Activated T-cell treated with anti-CD3 and anti-CD28 coated beads, Interleukin-2, amount 50 U/mL, for 24 hours (primary cell): ENCODE measurements around the gene EFS.
A peak's percentile ranks its signal among the peaks of the same experiment; 100 is the strongest.

ENCODE experiments used
- DNase-seq: peaks from one replicate; pipeline ENCODE4 v3.0.0-alpha.2; 2020
- H3K27ac Mint-ChIP-seq: 2 replicates; pipeline ENCODE4 v1.8.0; 2020; ENCODE audit warnings: mild to moderate bottlenecking, mixed read lengths
- H3K27me3 Mint-ChIP-seq: 2 replicates; pipeline ENCODE4 v1.8.0; 2020; ENCODE audit warnings: mixed read lengths
- H3K36me3 Mint-ChIP-seq: 2 replicates; pipeline ENCODE4 v1.8.0; 2020; ENCODE audit warnings: low read depth, mixed read lengths
- H3K4me1 Mint-ChIP-seq: 2 replicates; pipeline ENCODE4 v1.8.0; 2020; ENCODE audit warnings: low read depth, mixed read lengths
- H3K4me3 Mint-ChIP-seq: 2 replicates; pipeline ENCODE4 v1.8.0; 2020; ENCODE audit warnings: mild to moderate bottlenecking, moderate library complexity, mixed read lengths
- H3K9me3 Mint-ChIP-seq: 2 replicates; pipeline ENCODE4 v1.8.0; 2020; ENCODE audit warnings: mixed read lengths

Gene EFS

DNA sequence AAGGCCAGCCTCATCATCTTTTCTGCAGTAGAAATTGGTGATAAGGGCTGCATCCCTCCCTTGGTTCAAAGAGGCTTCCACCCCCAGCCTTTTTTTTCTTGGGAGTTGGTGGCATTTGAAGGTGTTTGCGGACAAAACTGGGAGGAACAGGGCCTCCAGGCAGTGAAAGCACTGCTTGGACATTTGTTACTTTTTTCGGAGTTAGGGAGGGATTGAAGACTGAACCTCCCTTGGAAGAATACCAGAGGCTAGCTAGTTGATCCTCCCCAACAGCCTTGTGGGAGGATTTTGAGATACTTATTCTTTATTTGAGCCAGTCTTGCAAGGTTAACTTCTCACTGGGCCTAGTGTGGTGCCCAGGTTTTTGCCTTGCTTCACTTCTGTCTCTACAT is 40.5 kb downstream of the EFS start:
- H3K9me3 Mint-ChIP-seq = no peaks in the 10 kb centered on the region
- H3K27ac Mint-ChIP-seq = peak overlapping the region; percentile 96
- no peaks in the 10 kb centered on the region for H3K27me3 Mint-ChIP-seq
- peaks cover 37% of the 10 kb centered on the region for H3K4me1 Mint-ChIP-seq
- peaks cover 61% of the 10 kb centered on the region for H3K36me3 Mint-ChIP-seq
- no peak overlapping the region for H3K4me3 Mint-ChIP-seq
- DNase-seq = no peak

DNA sequence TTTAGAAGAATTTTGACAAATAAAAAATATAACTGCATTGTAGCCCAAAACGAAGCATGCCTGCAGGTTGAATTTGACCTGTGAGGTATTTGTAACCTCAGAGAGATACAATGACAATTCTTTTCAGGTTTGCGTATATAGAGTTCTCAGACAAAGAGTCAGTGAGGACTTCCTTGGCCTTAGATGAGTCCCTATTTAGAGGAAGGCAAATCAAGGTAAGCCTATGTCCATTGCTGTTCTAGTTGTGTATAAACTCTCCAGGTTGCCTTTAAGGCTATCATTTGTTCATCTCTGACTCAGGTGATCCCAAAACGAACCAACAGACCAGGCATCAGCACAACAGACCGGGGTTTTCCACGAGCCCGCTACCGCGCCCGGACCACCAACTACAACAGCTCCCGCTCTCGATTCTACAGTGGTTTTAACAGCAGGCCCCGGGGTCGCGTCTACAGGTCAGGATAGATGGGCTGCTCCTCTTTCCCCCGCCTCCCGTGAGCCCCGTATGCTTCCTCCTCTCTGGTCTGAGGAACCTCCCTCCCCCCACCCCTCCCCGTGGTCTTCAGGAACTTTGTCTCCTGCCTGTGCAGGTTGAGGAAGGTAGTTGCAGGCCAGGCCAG is 41.0 kb downstream of the EFS start:
- Mint-ChIP-seq H3K36me3 (peaks cover 61% of the 10 kb centered on the region), H3K4me3 (peak overlapping the region; percentile 94), H3K27me3 (no peaks in the 10 kb centered on the region), H3K4me1 (peaks cover 37% of the 10 kb centered on the region), H3K9me3 (no peaks in the 10 kb centered on the region), H3K27ac (peak overlapping the region; percentile 96)
- no peak for DNase-seq

DNA sequence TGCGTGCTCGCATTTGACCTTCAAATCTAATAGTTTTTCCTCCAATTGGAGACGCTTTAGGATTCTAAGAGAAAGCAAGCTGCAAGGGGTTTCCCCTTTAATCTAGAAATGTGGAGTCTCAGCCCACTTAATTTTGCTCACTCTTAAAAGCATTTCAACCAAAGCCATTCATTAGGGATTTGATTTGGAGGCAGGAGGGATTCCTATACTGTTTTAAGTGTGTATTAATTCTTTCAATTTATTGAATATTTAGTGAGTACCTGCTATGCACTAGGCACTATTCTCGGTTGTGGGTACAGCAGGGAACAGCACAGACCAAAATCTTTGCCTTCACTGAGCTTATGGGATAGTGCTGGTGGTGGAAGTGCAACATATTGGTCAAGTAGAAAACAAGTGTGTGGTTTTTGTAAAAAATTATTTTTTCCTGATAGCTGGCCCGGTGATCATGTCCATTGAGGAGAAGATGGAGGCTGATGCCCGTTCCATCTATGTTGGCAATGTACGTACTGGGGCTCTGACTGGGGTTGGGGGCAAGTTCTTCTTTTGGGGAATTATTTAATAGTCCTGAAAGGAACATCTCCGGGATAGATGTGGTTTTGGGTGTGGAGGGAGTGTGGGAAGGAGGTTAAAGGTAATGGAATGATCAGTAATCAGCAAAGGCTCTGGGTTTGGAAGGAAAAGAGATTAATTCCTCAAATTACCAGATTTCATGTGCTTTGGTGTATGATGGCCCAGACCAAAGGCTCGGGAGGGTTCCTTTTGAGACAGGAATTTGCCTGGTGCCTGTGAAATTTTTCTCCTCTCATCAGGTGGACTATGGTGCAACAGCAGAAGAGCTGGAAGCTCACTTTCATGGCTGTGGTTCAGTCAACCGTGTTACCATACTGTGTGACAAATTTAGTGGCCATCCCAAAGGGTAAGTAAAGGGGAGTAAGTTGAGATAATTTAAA is 42.1 kb downstream of the EFS start:
- H3K27ac Mint-ChIP-seq = peak overlapping the region; percentile 96
- DNase-seq = no peak
- peak overlapping the region; percentile 94 for H3K4me3 Mint-ChIP-seq
- peaks cover 33% of the 10 kb centered on the region for H3K4me1 Mint-ChIP-seq
- peaks cover 61% of the 10 kb centered on the region for H3K36me3 Mint-ChIP-seq
- H3K27me3 Mint-ChIP-seq = no peaks in the 10 kb centered on the region
- H3K9me3 Mint-ChIP-seq = no peaks in the 10 kb centered on the region

DNA sequence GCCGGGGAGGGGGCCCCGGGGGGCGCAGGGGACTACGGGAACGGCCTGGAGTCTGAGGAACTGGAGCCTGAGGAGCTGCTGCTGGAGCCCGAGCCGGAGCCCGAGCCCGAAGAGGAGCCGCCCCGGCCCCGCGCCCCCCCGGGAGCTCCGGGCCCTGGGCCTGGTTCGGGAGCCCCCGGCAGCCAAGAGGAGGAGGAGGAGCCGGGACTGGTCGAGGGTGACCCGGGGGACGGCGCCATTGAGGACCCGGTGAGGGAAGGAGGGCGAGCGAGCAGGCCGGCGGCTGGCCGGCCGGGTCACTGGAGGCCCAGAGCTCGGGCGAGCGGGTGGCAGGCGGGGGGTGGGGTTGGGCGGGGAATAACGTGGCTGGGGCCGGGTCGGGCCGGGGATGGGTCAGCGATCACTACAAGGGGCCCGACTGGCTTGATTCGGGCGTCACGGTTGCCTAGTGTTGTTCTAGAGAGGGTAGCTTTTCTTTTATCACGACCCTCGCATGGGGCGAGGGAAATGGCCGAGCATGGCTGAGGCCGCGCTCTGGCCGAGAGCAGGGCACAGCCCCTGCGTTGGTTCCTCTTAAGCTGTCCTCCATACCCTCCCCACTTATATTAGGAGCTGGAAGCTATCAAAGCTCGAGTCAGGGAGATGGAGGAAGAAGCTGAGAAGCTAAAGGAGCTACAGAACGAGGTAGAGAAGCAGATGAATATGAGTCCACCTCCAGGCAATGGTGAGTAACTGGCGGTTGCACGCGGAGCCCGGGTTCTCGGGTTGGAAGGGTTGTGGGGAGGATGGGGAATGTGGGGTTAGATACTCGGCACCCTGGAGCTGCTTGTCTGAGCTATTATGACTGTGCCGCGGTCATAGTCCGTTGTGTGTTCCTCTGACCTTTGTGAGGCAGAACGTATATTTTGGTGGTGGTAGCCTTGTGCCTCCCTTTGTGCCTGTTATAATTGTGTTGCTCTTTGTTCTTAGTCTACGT is 43.1 kb downstream of the EFS start:
- DNase-seq = peak; percentile 73

DNA sequence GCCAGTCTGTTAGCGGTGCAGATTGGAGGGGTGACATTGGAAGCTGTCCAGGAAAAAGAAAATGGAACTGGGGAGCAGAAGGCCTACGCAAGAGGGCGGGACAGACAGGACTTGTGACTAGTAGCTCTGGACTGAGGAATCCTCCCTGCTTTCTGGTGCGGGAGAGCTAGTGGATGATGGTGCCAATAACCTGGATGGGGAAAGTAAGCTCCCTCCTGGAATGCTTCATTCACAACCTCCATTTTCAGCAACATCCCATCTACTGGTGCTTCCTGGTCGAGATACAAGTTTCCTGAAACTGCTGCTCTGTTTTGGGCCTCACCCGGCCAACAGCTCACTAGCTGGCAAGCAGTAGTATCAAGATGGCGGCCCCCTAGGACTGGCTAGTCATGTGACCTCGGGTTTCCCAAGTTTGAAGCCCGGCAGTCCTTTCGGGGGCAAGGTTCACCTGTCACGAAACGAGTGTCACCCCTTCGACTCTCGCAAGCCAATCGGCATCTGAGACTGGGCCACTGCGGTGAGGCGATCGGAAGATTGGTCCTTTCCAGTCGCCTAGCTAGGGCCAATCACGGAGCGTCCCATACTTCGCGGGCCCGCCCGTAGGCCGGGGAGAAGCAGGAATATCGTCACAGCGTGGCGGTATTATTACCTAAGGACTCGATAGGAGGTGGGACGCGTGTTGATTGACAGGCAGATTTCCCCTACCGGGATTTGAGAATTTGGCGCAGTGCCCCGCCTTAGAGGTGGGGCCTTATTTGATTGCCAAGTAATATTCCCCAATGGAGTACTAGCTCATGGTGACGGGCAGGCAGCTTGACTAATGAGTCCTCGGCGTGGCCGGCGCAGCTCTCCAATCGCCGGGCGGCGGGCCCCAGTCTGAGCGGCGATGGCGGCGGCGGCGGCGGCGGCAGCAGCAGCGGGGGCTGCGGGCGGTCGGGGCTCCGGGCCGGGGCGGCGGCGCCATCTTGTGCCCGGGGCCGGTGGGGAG is 44.1 kb downstream of the EFS start, which contains the start of gene PABPN1:
TSS of gene PABPN1 (plus strand) at position 874 of the 988 bp plus-strand sequence. CDS start at position 887, 13 bp downstream.
- Mint-ChIP-seq H3K36me3 (peaks cover 49% of the 10 kb centered on the region), H3K4me1 (peaks cover 32% of the 10 kb centered on the region)

More for the DNA sequence above, 43.1 kb downstream of the EFS start:
- Mint-ChIP-seq H3K36me3 (peaks cover 57% of the 10 kb centered on the region), H3K27me3 (no peaks in the 10 kb centered on the region), H3K27ac (peak overlapping the region; percentile 96), H3K9me3 (no peaks in the 10 kb centered on the region), H3K4me3 (peak overlapping the region; percentile 94), H3K4me1 (peaks cover 32% of the 10 kb centered on the region)

DNA sequence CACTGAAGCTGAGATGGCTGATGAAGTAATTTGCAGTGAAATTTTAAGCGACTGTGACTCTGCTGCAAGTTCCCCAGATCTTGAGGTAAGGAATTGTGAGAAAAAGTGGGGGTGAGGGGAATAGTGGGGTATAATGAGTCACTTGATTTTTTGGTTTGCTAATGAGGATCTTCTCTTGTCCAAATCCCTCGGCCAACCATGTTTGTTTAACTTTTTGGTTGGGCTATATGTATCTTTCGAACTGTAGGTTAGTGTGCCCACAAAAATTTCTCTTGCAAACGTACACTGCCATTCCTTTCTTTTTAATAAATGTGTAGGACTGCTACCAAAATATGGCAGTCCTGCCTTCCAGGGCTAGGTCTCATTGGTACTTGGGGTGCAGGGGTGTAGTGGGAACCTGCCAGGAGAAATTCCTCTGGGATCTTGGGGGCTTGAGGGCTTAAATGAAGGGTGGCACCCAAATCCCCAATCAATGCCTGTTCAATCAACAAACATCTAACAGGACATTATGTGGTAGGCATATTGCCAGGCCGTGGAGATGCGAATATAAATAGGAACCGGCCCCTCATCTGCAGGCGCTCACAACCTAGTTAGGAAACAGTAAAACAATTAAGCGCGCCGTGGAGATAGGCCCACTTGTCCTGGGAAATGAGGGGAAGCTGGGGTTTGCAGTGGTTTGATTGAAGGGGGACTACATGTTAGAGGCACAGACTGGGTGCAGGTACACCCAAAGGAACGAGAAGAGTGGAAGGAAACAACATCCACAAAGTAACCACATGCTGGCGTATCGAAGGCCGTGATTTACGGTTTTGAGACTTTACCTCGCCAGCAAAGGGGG is 45.0 kb downstream of the EFS start:
- Mint-ChIP-seq H3K4me3 (peak overlapping the region; percentile 89), H3K9me3 (no peaks in the 10 kb centered on the region), H3K36me3 (peaks cover 41% of the 10 kb centered on the region), H3K4me1 (peaks cover 32% of the 10 kb centered on the region), H3K27ac (peak overlapping the region; percentile 98), H3K27me3 (no peaks in the 10 kb centered on the region)
- DNase-seq = peak; percentile 42

More for the DNA sequence above, 44.1 kb downstream of the EFS start, which contains the start of gene PABPN1:
- H3K9me3 Mint-ChIP-seq = no peaks in the 10 kb centered on the region
- H3K27me3 Mint-ChIP-seq = no peaks in the 10 kb centered on the region
- H3K4me3 Mint-ChIP-seq = peak within 1 kb of the TSS; percentile 94
- peak within 1 kb of the TSS; percentile 98 for H3K27ac Mint-ChIP-seq
- DNase-seq = peak; percentile 95

DNA sequence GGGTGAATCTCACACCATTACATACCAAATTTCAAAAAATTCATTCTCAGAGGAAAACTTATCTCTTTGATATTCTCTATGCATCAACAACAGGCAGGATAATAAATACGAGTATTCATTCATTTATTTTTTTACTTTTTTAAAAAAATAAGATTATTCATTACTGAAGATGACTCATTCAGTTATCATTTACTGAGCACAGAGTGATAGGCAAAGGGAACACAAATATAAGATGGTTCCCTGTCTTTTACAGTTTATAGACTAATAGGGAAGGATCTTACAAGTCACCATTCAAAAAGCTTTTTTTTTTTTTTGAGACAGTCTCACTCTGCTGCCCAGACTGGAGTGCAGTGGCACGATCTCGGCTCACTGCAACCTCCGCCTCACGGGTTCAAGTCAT is 48.7 kb downstream of the EFS start:
- no peak overlapping the region for H3K4me3 Mint-ChIP-seq
- DNase-seq = no peak
- peaks cover 9% of the 10 kb centered on the region for H3K36me3 Mint-ChIP-seq
- no peak overlapping the region for H3K27ac Mint-ChIP-seq
- no peaks in the 10 kb centered on the region for H3K9me3 Mint-ChIP-seq
- H3K4me1 Mint-ChIP-seq = peaks cover 13% of the 10 kb centered on the region
- H3K27me3 Mint-ChIP-seq = no peaks in the 10 kb centered on the region

DNA sequence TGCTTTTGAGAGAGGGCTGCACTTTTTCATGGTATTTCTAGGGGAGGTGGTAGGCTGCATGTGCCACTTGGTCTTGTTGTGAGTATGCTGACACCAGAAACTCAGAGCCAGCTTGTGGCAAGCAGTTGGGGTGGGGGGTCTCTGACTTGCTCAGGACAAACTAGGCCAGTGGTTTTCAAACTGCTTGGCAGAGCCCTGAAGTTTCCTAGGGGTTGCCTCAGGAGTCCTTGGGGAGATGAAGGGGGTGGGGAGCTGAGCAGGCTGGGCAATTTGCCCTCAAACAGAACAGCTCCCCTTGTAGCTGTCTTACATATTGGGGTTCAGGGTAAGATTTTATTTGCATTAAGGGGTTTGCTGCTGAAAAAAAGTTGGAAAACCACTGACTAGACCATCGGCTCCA is 54.4 kb downstream of the EFS start:
- DNase-seq = no peak
- Mint-ChIP-seq H3K36me3 (no peaks in the 10 kb centered on the region), H3K27ac (no peak overlapping the region), H3K27me3 (peaks cover 35% of the 10 kb centered on the region), H3K4me3 (no peak overlapping the region), H3K4me1 (peaks cover 4% of the 10 kb centered on the region), H3K9me3 (no peaks in the 10 kb centered on the region)

DNA sequence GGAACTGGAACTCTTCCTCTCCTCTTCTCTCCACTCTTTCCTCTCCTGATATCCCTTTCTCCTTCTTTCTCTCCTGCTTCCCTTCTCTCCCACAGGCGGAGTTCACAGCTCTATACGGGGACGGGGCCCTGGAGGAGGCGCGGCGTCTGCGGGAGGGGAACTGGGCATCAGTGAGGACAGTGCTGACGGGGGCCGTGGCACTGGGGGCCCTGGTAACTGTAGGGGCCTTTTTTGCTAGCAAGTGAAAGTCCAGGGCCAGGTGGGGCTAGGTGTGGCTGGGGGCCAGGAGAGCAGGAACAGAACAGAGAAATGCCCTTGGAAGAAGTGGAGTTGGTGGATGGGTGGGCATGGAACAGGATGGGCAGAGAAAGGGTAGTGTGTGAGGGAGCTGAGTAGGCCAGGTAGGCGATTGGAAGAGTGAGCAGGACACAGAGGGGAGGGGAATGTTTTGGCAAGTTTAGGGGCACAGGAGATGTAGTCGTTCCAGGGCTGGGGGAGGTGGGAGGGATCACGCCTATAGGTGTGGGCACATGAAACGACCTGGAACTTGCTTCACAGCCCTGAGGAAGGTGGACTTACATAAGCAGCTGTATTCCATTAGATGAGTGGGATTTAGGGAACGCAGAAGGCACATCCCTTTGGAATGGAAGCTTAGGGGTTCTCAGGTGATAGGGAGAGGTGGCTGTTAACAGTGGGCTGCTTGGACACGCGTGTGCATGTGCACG is 56.1 kb downstream of the EFS start:
- Mint-ChIP-seq H3K36me3 (no peaks in the 10 kb centered on the region), H3K27me3 (peaks cover 37% of the 10 kb centered on the region), H3K9me3 (no peaks in the 10 kb centered on the region), H3K27ac (no peak overlapping the region), H3K4me3 (no peak overlapping the region), H3K4me1 (peaks cover 4% of the 10 kb centered on the region)
- no peak for DNase-seq

DNA sequence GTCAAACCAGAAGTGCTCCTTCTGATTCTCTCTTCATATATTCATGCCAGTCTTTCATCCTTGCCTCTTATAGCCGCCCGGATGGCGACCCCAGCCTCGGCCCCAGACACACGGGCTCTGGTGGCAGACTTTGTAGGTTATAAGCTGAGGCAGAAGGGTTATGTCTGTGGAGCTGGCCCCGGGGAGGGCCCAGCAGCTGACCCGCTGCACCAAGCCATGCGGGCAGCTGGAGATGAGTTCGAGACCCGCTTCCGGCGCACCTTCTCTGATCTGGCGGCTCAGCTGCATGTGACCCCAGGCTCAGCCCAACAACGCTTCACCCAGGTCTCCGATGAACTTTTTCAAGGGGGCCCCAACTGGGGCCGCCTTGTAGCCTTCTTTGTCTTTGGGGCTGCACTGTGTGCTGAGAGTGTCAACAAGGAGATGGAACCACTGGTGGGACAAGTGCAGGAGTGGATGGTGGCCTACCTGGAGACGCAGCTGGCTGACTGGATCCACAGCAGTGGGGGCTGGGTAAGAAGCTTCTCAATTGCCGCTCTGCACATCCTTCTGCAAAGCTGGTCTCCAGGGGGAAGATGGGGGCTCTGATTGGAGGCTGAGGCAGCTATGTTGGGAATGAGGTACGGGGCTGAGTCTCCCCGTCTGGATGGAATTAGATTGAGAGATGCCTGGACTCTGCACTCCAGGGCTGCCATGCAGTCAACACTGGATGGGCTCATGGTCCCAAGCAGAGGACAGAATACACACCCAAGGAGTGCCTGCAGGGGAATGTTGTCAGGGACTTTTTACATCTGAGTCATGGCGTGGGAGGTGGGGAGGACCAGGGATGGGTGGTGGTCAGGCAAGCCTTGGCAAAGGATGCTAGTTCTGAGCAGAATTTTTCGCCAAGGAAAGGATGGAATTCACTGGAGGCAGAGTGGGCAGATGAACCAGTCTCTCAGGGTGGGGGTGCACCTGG is 57.0 kb downstream of the EFS start:
- no peak for DNase-seq
- no peak overlapping the region for H3K27ac Mint-ChIP-seq
- peaks cover 37% of the 10 kb centered on the region for H3K27me3 Mint-ChIP-seq
- H3K4me3 Mint-ChIP-seq = no peak overlapping the region
- H3K9me3 Mint-ChIP-seq = no peaks in the 10 kb centered on the region
- no peaks in the 10 kb centered on the region for H3K36me3 Mint-ChIP-seq
- H3K4me1 Mint-ChIP-seq = peaks cover 7% of the 10 kb centered on the region

DNA sequence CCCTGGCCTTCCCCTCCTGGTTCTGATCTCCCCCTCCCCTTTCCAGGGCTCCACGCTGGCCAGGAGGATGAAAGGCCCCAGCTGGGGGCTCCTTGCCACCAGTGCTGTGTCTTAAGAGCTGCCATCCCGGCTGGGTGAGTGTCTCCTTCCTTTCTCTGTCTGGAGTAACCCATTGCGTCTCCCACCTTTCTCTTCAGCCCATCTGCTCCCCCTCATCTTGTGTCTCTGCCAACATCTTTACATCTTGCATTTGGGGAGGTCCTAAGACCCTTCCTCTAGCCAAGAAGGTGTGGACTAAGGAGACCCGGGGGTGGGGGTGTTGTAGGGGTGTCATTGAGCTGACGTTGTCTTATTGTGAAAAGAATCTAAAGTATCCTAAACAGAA is 57.8 kb downstream of the EFS start:
- peaks cover 3% of the 10 kb centered on the region for H3K36me3 Mint-ChIP-seq
- peaks cover 12% of the 10 kb centered on the region for H3K4me1 Mint-ChIP-seq
- H3K9me3 Mint-ChIP-seq = no peaks in the 10 kb centered on the region
- no peak overlapping the region for H3K27ac Mint-ChIP-seq
- no peak overlapping the region for H3K4me3 Mint-ChIP-seq
- H3K27me3 Mint-ChIP-seq = peaks cover 37% of the 10 kb centered on the region
- no peak for DNase-seq
